COLO668 (cell line): ENCODE measurements around the gene PSMD1.

Experiments
- DNase-seq: peaks from one replicate; lab custom pipeline; 2025; ENCODE audit not compliant: unreplicated experiment; lab: John Stamatoyannopoulos, UW

Gene PSMD1

GRCh38 chr2:231200805-231201474 is 144.3 kb downstream of the PSMD1 start:
- DNase-seq, result no peak

DNA sequence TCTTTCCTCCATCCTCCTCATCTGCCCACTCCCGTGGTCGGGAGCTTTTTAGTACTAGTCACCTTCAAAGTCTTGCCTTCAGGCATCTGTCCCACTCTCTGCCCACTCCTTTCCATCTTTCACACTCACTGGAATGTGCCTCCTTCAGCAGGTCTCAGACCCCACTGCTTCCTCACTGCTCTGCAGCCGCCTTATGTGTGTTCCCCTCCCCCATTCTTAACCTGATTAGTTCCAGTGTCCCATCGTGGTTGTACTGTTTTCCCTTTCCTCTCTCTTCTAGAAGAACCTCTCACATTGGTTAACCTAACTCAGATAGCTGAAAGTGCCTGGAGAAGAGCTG is 144.8 kb downstream of the PSMD1 start:
- DNase-seq, result no peak

GRCh38 chr2:231203087-231203486 is 146.4 kb downstream of the PSMD1 start:
- no peak for DNase-seq

DNA sequence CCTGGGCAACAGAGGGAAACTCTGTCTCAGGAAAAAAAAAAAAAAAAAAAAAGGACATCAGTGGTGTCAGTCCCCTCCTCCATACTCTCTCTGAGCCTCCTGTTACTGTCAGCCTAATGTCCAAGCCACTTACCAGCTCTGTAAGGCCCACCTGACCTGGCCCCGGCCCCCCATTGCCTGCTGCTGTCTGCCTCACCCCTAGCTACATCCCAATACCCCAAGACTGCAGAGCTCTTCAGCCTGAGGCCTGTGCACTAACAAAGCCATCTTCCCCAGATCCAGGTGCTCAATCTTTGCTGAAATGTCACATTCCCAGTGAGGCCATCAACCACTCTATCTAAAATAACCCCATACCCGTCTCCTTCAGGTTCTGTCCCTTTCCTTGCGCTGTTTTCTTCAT is 147.5 kb downstream of the PSMD1 start:
- no peak for DNase-seq

- DNase-seq, result no peak
These were observed 147.9 kb downstream of the PSMD1 start for GRCh38 chr2:231204581-231204980.

DNA sequence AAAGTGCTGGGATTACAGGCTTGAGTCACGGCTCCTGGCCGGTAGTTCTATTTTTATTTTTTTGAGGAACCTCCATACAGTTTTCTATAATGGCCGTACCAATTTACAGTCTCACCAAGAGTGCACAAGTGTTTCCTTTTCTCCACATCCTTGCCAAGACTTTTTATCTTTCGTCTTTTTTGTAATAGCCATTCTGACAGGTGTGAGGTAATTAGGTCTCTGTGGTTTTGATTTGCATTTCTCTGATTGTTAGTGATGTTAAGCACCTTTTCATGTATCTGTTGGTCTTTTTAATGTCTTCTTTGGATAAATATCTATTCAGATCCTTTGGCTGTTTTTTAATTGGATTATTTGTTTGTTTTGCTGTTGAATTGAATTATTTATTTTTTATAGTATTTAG is 151.1 kb downstream of the PSMD1 start:
- no peak for DNase-seq

DNA sequence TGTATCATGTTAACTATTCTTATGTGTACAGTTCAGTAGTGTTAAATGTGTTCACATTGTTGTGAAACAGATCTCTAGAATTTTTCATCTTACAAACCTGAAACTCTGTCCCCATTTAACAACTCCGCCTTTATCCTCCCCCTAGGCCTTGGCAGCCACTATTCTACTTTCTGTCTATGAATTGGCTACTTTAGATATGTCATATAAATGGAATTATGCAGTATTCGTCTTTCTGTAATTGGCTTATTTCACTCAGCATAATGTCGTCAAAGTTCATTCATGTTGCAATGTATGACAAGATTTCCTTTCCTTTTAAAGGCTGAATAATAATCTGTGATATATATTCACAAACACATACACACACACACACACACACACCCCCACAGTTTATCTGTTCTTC is 154.1 kb downstream of the PSMD1 start:
- DNase-seq, result no peak

GRCh38 chr2:231211486-231211885 is 154.8 kb downstream of the PSMD1 start:
- DNase-seq, result no peak

DNA sequence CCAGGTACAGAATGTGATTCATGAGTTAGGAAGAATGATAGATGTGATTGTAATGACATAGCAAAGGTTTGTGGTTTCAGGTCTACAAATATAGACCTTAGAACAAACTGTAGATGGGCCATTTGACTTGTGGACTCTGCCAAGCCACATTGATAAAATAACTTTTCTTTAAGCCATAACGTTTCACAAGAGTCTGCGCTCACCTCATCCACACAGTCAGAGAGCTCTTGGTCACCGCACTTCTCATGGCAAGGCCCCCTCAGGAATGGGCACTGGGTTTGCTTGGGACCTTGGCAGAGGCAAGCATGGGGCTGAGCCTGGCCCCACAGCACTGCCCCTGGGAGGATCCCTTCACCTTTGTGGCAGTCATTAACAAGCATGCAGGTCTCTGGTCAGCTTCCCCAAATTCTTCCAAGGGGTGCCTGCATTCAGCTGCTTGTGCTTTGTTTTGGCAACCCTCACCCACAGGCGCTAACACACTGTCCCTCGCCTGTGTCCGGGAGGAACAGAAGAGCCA is 155.7 kb downstream of the PSMD1 start:
- no peak for DNase-seq

DNA sequence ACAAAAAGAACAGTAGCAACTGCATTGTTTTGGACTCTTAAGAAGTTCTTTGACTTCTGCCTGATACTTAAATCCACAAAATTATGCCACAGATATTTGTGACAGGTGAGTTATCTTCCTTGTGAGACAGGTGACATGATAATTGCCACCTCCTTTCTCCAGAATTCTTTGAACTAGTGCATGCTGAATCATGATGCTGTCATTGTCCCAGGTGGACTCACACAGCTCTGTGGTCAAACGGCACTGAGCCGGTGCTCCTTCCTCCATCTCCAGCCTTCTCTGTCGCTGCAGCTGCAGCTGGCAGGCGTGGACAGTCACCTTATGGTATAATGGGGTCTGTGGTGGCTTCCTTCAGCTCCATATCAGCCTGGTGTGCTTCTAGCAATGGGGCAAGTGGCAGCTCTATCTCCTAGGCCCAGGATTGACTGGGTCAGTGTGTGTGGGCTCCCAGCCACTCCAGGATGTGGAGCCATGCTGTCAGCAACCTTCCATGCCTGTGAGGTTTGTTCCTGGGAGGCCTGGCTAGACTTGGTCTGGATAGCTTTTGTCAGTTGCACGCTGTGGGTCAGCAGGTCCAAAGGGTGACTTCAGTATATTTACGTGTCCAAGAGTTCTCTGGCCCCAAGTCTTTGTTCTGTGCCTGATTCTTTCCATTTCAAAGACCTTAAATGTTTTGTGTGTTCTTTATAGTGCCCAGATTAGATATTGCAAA is 157.4 kb downstream of the PSMD1 start:
- no peak for DNase-seq

DNA sequence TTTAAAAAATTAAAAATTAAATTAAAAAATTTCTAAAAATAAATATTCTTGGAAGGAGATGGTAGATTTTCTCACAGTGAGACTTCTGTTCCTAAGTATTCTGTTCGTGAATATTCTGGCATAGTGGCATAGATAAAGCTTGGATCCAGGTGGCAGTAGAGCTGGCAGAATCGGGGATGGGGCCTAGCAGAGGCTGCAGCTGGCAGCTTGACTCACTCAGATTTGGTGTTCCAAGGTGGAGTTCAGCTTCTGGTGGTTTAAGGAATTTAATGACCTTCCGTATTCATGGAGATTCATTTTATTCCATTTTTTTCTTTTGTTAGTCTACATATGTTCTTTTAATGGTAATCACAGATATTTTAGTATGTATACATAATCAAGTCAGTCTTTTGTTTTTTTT is 161.7 kb downstream of the PSMD1 start:
- DNase-seq, result no peak

GRCh38 chr2:231219289-231219688 is 162.6 kb downstream of the PSMD1 start:
- DNase-seq, result no peak

DNA sequence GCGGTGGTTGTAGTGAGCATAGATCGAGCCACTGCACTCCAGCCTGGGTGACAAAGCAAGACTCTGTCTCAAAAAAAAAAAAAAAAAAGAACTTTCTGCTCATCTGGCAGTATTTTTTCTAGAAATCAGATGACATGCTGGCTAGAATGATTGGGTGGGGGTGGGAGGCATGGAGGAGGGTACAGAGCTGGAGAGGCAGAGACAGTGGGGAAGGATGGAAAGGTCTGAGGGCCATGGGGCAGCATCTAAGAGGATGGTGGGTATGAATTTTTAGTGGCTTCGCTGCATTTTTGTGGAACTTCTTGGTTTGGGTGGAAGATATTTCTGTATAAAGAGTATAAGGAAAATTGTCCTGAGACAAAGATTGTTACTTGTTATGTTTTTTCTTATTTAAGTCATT is 165.1 kb downstream of the PSMD1 start:
- no peak for DNase-seq
